Uterus (tissue), 2 donors: Measurements from ENCODE around the gene YLPM1.

ENCODE experiments used
- CTCF ChIP-seq, 4 experiments: fragments of 200-600 bp in 2 of 4; fragments of 450-650 bp in 2 of 4; sonication (generic) in 2 of 4; IDR thresholded peaks; one replicate each; pipeline ENCODE4 v1.5.1; 2016 to 2019; ENCODE audit warnings: antibody characterized with exemption in 4 of 4, mild to moderate bottlenecking in 2 of 4, moderate library complexity in 1 of 4
- POLR2A ChIP-seq, 2 donors: fragments of 450-650 bp; IDR thresholded peaks; one replicate each; pipeline ENCODE4 v1.6.1; 2016; ENCODE audit warnings: antibody characterized with exemption in 2 of 2, mild to moderate bottlenecking in 1 of 2, moderate library complexity in 1 of 2

GRCh38 chr14:74840603-74841030 is 77.5 kb downstream of the YLPM1 start:
- TF ChIP-seq CTCF (IDR thresholded peaks at IDR 0.05) (no peak), POLR2A (IDR thresholded peaks at IDR 0.05) (no peak)
